GM12874 (cell line): ENCODE measurements around the gene EMILIN3.

Experiments
- TF ChIP-seq, protein P1 (sequence below): IDR thresholded peaks from 2 replicates; pipeline ENCODE4 v1.5.1; 2011; ENCODE audit warnings: low read depth, mild to moderate bottlenecking, control low read depth, low read length, moderate library complexity; ENCODE audit not compliant: insufficient read depth

Gene EMILIN3

DNA sequence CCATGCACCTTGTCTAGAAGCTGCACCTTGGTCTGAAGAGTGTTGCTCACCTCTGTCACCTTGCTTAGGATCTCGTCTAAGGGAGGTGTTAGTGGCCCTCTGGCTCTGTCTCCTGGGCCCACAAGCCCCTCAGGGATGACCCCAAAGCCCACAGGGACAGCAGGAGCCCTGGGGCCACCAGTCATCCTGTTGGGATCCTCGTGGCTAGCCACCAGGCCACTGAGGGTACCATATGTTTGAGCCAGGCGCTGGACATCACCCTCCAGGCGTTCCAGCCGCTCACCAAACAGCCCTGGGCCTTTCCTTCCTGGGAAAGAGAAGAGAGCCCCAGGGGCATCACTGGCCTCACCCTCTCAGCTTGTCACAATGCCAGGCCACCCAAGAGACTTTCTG lies 3.9 kb downstream of the EMILIN3 start:
- TF ChIP-seq, protein P1, sequence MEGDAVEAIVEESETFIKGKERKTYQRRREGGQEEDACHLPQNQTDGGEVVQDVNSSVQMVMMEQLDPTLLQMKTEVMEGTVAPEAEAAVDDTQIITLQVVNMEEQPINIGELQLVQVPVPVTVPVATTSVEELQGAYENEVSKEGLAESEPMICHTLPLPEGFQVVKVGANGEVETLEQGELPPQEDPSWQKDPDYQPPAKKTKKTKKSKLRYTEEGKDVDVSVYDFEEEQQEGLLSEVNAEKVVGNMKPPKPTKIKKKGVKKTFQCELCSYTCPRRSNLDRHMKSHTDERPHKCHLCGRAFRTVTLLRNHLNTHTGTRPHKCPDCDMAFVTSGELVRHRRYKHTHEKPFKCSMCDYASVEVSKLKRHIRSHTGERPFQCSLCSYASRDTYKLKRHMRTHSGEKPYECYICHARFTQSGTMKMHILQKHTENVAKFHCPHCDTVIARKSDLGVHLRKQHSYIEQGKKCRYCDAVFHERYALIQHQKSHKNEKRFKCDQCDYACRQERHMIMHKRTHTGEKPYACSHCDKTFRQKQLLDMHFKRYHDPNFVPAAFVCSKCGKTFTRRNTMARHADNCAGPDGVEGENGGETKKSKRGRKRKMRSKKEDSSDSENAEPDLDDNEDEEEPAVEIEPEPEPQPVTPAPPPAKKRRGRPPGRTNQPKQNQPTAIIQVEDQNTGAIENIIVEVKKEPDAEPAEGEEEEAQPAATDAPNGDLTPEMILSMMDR, result no peak

- TF ChIP-seq, protein P1, result no peak
These were observed 4.6 kb downstream of the EMILIN3 start for GRCh38 chr20:41361757-41362747.

DNA sequence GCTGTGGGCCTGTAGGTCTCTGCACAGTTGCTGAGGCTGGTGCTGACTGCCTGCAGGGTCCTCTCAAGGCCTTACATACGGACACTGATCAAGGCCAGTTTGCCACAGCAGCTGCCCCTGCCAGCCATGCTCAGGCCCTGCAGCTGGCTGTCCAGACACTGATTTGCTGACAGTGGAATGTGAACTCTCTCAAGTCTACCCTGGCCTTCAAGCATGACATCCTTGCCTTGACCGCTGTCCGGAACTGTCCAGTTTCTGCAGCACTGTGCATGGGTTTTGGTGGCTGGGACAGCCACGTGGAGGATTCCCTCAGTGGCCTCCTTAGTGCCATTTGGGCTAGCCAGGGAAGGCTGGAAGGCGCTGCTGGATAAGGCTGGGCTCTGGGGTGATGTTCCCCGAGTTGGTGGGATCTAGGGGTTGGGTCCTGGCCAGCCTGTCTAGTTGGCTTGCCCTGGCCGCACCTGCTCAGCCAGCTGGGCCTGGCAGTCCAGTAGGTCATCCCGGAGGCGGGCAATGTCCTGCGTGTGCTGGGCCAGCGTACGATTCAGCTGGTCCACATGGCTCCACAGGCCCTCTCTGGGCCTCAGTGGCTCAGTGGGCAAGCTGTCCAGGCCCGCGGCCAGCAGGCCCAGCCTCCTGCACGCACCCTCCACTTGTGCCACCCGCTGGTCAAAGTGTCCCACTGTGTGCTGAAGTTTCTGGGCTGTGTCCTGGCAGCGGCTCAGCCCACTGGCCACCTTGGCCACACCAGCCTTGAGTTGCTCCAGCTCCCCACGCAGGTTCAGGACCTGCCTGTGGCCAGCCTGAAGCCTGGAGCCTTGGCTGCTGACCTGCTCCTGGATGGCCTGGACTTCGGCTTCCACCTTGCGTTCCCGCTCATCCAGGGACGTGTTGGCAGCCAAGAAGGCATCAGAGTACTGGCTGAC lies 5.5 kb downstream of the EMILIN3 start:
- TF ChIP-seq, protein P1, result no peak

DNA sequence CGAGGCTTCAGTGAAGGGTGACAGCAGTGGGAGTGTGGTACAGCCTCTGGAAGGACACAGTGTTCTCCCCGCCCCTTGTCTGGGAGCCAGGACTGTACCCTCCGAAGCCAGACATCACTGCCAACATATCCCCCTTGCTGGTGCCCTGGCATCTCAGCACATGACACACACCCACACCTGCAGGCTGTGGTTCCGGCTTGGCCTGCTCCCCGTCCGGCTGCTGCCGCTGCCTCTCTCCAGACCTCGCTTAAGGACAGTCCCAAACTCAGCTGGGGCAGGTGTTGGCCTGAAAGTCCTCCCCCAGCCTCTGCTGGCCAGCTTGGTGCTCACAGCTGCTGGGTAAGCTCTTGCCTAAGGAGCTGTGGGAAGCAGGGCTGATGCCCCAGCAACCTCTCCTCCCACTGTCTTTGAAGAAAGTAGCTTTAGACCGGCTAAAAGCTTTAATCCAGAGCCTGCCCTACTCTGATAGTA lies 7.0 kb downstream of the EMILIN3 start:
- TF ChIP-seq, protein P1, result no peak

DNA sequence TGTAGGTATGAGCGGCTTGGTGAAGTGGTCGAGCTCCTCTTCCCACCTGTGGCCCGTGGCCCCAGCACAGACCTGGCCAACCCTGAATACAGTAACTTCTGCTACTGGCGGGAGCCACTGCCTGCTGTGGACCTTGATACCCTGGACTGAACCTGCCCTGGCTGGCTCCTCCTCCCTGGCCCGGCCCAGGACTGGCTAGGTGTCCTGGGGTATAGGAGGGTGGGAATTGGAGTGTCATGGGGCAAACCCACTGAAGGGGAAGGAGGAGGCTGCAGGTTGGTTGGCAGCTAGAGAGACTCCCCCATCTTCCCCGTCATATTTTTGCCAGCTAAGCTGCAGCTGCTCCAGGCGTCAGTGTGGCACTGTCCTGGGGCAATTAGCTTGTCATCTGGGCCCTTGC lies 7.9 kb downstream of the EMILIN3 start:
- TF ChIP-seq, protein P1, result no peak

GRCh38 chr20:41358230-41358629 lies 8.4 kb downstream of the EMILIN3 start:
- TF ChIP-seq, protein P1, result no peak

DNA sequence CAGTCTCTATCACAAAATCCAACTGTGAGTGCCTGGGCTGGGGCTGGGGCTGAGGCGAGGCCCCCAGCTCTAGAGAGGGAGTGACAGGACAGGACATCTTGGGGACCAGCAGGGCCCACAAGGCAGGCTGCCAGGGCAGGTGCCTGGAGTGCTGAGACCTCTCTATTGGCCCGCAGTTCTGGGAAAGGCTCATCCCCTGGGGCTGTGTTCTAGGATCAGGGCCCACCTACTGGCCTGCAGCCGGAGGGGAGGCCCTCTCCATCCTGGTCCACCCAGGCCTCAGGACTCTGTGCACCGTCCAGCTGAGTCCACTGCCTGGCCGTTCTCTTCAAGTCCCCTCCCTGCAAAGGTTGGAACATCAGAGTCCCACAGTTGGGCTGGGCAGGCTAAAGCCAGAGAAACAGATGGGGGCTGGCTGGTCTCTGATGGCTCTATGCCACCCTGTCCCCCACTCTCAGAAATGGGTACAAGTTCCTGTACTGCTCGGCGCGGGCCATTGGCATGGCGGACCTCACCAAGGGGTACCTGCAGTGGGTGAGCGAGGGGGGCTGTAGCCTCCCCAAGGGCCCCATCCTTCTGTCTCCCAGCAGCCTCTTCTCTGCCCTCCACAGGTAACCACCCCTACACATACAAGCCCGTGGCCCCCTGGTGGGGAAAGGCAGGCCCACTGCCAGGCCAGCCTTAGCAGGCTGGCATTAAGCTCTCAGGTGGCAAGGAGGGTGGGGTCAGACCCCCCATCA lies 9.0 kb downstream of the EMILIN3 start:
- TF ChIP-seq, protein P1, result 0 out of 2 replicates have a peak, but pooled peaks have one; percentile 12
